Measurements from ENCODE around the gene ADAM23.

GRCh38 chr2:206535260-206535986 is 92.1 kb downstream of the ADAM23 start:
- TF ChIP-seq, protein P1, sequence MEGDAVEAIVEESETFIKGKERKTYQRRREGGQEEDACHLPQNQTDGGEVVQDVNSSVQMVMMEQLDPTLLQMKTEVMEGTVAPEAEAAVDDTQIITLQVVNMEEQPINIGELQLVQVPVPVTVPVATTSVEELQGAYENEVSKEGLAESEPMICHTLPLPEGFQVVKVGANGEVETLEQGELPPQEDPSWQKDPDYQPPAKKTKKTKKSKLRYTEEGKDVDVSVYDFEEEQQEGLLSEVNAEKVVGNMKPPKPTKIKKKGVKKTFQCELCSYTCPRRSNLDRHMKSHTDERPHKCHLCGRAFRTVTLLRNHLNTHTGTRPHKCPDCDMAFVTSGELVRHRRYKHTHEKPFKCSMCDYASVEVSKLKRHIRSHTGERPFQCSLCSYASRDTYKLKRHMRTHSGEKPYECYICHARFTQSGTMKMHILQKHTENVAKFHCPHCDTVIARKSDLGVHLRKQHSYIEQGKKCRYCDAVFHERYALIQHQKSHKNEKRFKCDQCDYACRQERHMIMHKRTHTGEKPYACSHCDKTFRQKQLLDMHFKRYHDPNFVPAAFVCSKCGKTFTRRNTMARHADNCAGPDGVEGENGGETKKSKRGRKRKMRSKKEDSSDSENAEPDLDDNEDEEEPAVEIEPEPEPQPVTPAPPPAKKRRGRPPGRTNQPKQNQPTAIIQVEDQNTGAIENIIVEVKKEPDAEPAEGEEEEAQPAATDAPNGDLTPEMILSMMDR (optimal IDR thresholded peaks at IDR 0.05 in 1 of 3, IDR thresholded peaks at IDR 0.05 in 1 of 3, conservative IDR thresholded peaks at IDR 0.05 in 1 of 3; ENCODE audit: extremely low read depth in 1 of 3, insufficient read depth in 2 of 3, low read length in 3 of 3), result no peak
- TF ChIP-seq EZH2 (IDR thresholded peaks at IDR 0.05; ENCODE audit: low read length), result no peak

Data from keratinocyte (primary cell).